ENCODE data around the gene PIGL. TPM values are rescaled to one million over a fixed set of nuclear protein-coding genes. Genes with fewer than 3 reads are reported as not detected.

PIGL gene
- total RNA-seq, 2 donors from 2014 or later, result 38.4 to 53.4 TPM

Small RNAs within 50 kb of the gene (microRNA-seq; reads per million reads assigned to microRNA genes)
- 0 reads per million in 2 donors for gene MIR1288

Other genes starting within 250 kb of the PIGL start
- gene ZSWIM7, start 217.5 kb upstream of the PIGL start, total RNA-seq, result 10 to 100 TPM; 22.4 to 23.5 TPM
- gene TTC19, start 217.4 kb upstream of the PIGL start, total RNA-seq, result 10 to 100 TPM; 50.7 to 53.6 TPM
- gene NCOR1, start 1.7 kb upstream of the PIGL start, total RNA-seq, result 100 to 1,000 TPM; 181 to 257 TPM
- gene CENPV, start 136.3 kb downstream of the PIGL start, total RNA-seq, result 10 to 100 TPM; 44.5 to 62.3 TPM
- 1,000 to 10,000 TPM; 1,117 to 1,930 TPM for gene UBB, start 163.9 kb downstream of the PIGL start, total RNA-seq
- 1 to 10 TPM; 4.4 to 9.2 TPM for gene TRPV2, start 198.4 kb downstream of the PIGL start, total RNA-seq